Neural cell (in vitro differentiated cells): Measurements from ENCODE around the gene YIPF1.

Experiments
- EP300 ChIP-seq: fragments of 450-650 bp; conservative IDR thresholded peaks from 2 replicates; pipeline ENCODE4 v1.6.1; 2014; ENCODE audit warnings: antibody characterized with exemption, mild to moderate bottlenecking, moderate library complexity; ENCODE audit not compliant: poor library complexity, severe bottlenecking
- EZH2 ChIP-seq: fragments of 200-600, 300-800 bp; shearing (Covaris generic), sonication (generic); IDR thresholded peaks from 2 replicates; pipeline ENCODE4 v1.6.1; 2014; ENCODE audit warnings: antibody characterized with exemption, low read length, borderline replicate concordance, mild to moderate bottlenecking; ENCODE audit not compliant: insufficient read depth, poor library complexity, severe bottlenecking
- TAF1 ChIP-seq: IDR thresholded peaks from 2 replicates; pipeline ENCODE4 v1.6.1; 2012; ENCODE audit warnings: low read depth
- TF ChIP-seq, protein P1 (sequence below): fragments of 450-650 bp; IDR thresholded peaks from 2 replicates; pipeline ENCODE4 v1.5.1; 2014; ENCODE audit warnings: antibody characterized with exemption, mild to moderate bottlenecking, moderate library complexity; ENCODE audit not compliant: poor library complexity, severe bottlenecking

DNA sequence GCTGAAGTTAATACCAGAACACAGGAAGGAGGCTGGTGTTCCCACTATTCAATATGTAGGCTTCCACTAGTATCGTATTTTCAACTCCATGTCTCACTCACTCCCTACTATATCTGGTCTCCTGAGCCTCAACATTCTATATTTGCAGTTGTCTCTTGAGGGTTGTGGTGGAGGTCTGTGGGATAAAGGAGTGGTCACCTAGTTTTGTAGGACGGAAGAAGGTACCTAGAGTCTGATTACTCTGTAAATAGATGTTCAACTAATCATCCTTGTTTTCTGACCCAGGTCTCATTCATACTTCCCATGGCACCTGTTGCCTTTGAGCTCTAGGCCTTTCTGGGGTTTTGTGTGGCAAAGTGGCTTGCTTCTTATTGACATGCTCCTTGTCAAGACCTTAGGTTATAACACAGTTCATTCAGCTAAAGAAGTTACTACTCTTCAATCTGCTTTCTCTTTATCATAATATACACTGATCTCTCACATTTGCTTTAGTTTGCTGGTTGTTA lies 37.8 kb upstream of the YIPF1 start:
- TF ChIP-seq, protein P1, sequence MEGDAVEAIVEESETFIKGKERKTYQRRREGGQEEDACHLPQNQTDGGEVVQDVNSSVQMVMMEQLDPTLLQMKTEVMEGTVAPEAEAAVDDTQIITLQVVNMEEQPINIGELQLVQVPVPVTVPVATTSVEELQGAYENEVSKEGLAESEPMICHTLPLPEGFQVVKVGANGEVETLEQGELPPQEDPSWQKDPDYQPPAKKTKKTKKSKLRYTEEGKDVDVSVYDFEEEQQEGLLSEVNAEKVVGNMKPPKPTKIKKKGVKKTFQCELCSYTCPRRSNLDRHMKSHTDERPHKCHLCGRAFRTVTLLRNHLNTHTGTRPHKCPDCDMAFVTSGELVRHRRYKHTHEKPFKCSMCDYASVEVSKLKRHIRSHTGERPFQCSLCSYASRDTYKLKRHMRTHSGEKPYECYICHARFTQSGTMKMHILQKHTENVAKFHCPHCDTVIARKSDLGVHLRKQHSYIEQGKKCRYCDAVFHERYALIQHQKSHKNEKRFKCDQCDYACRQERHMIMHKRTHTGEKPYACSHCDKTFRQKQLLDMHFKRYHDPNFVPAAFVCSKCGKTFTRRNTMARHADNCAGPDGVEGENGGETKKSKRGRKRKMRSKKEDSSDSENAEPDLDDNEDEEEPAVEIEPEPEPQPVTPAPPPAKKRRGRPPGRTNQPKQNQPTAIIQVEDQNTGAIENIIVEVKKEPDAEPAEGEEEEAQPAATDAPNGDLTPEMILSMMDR: no peak
- TF ChIP-seq EZH2 (no peak), EP300 (no peak), TAF1 (no peak)
